GM11168 (cell line): ENCODE data around the gene ATCAY.
"Not testable (repeated sequence)": the region's sequence is repeated elsewhere in the genome, so short reads cannot be mapped to it uniquely, and the experiment has no call there.

Experiments used
- in situ Hi-C: fragments of 300-500 bp; cut with MboI; formaldehyde crosslinking; loops from one replicate; pipeline ENCODE4 v1.12.0; 2022; ENCODE audit warnings: low sequenced_read_pairs; ENCODE audit not compliant: unreplicated experiment

Gene ATCAY

GRCh38 chr19:3944018-3944721 lies 63.7 kb downstream of the ATCAY start:
- in situ Hi-C loops = no loop called here

GRCh38 chr19:3945838-3946237 lies 65.4 kb downstream of the ATCAY start:
- in situ Hi-C loops = no loop called here

GRCh38 chr19:3947316-3947933 lies 66.9 kb downstream of the ATCAY start:
- in situ Hi-C loops = not testable (repeated sequence)

GRCh38 chr19:3949294-3949693 lies 68.8 kb downstream of the ATCAY start:
- in situ Hi-C loops = no loop called here

GRCh38 chr19:3949997-3950859 lies 69.7 kb downstream of the ATCAY start:
- in situ Hi-C loops = no loop called here

GRCh38 chr19:3950871-3951861 lies 70.7 kb downstream of the ATCAY start:
- in situ Hi-C loops = no loop called here

GRCh38 chr19:3952755-3953276 lies 72.3 kb downstream of the ATCAY start:
- in situ Hi-C loops = not testable (repeated sequence)

GRCh38 chr19:3954107-3954506 lies 73.6 kb downstream of the ATCAY start:
- in situ Hi-C loops = no loop called here

GRCh38 chr19:3955276-3955675 lies 74.8 kb downstream of the ATCAY start:
- in situ Hi-C loops = not testable (repeated sequence)

- in situ Hi-C loops = no loop called here
Measured at GRCh38 chr19:3955688-3956087, 75.2 kb downstream of the ATCAY start.

- in situ Hi-C loops = no loop called here
Measured at GRCh38 chr19:3958836-3959765, 78.6 kb downstream of the ATCAY start.

- in situ Hi-C loops = no loop called here
Measured at GRCh38 chr19:3959766-3960131, 79.3 kb downstream of the ATCAY start.

GRCh38 chr19:3961007-3961406 lies 80.5 kb downstream of the ATCAY start:
- in situ Hi-C loops = no loop called here

- in situ Hi-C loops = no loop called here
Measured at GRCh38 chr19:3963458-3964255, 83.2 kb downstream of the ATCAY start.

- in situ Hi-C loops = no loop called here
Measured at GRCh38 chr19:3964256-3965194, 84.0 kb downstream of the ATCAY start.

GRCh38 chr19:3966051-3967017 lies 85.8 kb downstream of the ATCAY start:
- in situ Hi-C loops = no loop called here
